ENCODE results near the gene OGDH.
A peak's percentile ranks its signal among the peaks of the same experiment; 100 is the strongest.

The OGDH gene

GRCh38 chr7:44617225-44617890 lies 10.9 kb downstream of the OGDH start:
- peak; percentile 39 for DNase-seq (ENCODE audit: low spot score)
- in situ Hi-C loops (cut with MboI; ENCODE audit: low sequenced_read_pairs, unreplicated experiment), result no loop called here
- no peak for TF ChIP-seq CTCF (IDR thresholded peaks at IDR 0.05; ENCODE audit: borderline replicate concordance, control extremely low read depth, extremely low read depth, insufficient read depth, missing control alignments)

- in situ Hi-C loops (cut with MboI; ENCODE audit: low sequenced_read_pairs, unreplicated experiment), result no loop called here
- no peak for TF ChIP-seq CTCF (IDR thresholded peaks at IDR 0.05; ENCODE audit: borderline replicate concordance, control extremely low read depth, extremely low read depth, insufficient read depth, missing control alignments)
- no peak for DNase-seq (ENCODE audit: low spot score)
Observed at GRCh38 chr7:44618045-44618444, 11.6 kb downstream of the OGDH start.

- TF ChIP-seq CTCF (IDR thresholded peaks at IDR 0.05; ENCODE audit: borderline replicate concordance, control extremely low read depth, extremely low read depth, insufficient read depth, missing control alignments), result no peak
- in situ Hi-C loops (cut with MboI; ENCODE audit: low sequenced_read_pairs, unreplicated experiment), result no loop called here
- no peak for DNase-seq (ENCODE audit: low spot score)
Observed at GRCh38 chr7:44618753-44619152, 12.3 kb downstream of the OGDH start.

GRCh38 chr7:44621034-44621749 lies 14.8 kb downstream of the OGDH start:
- no peak for DNase-seq (ENCODE audit: low spot score)
- in situ Hi-C loops (cut with MboI; ENCODE audit: low sequenced_read_pairs, unreplicated experiment), result no loop called here

GRCh38 chr7:44621750-44622103 lies 15.3 kb downstream of the OGDH start:
- DNase-seq (ENCODE audit: low spot score), result no peak
- TF ChIP-seq CTCF (IDR thresholded peaks at IDR 0.05; ENCODE audit: borderline replicate concordance, control extremely low read depth, extremely low read depth, insufficient read depth, missing control alignments), result no peak
- in situ Hi-C loops (cut with MboI; ENCODE audit: low sequenced_read_pairs, unreplicated experiment), result no loop called here

More at GRCh38 chr7:44621034-44621749, 14.8 kb downstream of the OGDH start:
- no peak for TF ChIP-seq CTCF (IDR thresholded peaks at IDR 0.05; ENCODE audit: borderline replicate concordance, control extremely low read depth, extremely low read depth, insufficient read depth, missing control alignments)

GRCh38 chr7:44622342-44623151 lies 16.1 kb downstream of the OGDH start:
- in situ Hi-C loops (cut with MboI; ENCODE audit: low sequenced_read_pairs, unreplicated experiment), result no loop called here
- no peak for TF ChIP-seq CTCF (IDR thresholded peaks at IDR 0.05; ENCODE audit: borderline replicate concordance, control extremely low read depth, extremely low read depth, insufficient read depth, missing control alignments)
- DNase-seq (ENCODE audit: low spot score), result peak; percentile 45
